OCI-LY7 (cell line): ENCODE results near the gene PTPRN.

Experiments
- CTCF ChIP-seq: fragments of 200-600 bp; sonication (generic); conservative IDR thresholded peaks from 2 replicates; pipeline ENCODE4 v1.5.1; 2014; ENCODE audit warnings: mild to moderate bottlenecking, antibody characterized with exemption, low read length, moderate library complexity, mixed read lengths
- EZH2phosphoT487 ChIP-seq: fragments of 200-600 bp; sonication (generic); IDR thresholded peaks from 2 replicates; pipeline ENCODE4 v1.6.1; 2018; ENCODE audit warnings: low read depth, borderline replicate concordance, mild to moderate bottlenecking, mixed run types, antibody characterized with exemption, low read length, moderate library complexity, mixed read lengths

- TF ChIP-seq CTCF (no peak), EZH2phosphoT487 (no peak)
Measured at GRCh38 chr2:219350710-219351221, 41.6 kb upstream of the PTPRN start.
